Measurements from ENCODE around the gene TPCN2. TPM values are rescaled to one million over a fixed set of nuclear protein-coding genes. Genes with fewer than 3 reads are reported as not detected.
A peak's percentile ranks its signal among the peaks of the same experiment; 100 is the strongest.

Gene TPCN2
- total RNA-seq, 4 donors from 2014 or later: 1.4 to 4.1 (median 3.3) TPM

GRCh38 chr11:69005631-69006368 is 42.9 kb upstream of the TPCN2 start:
- Histone ChIP-seq H3K4me1 (no peaks in the 10 kb centered on the region), H3K27ac (no peak overlapping the region), H3K9me3 (no peaks in the 10 kb centered on the region), H3K36me3 (no peaks in the 10 kb centered on the region), H3K4me3 (no peak overlapping the region), H3K27me3 (peaks cover 0 to 18% (median 15%) of the 10 kb centered on the region in 3 donors)
- in situ Hi-C loops (cut with MboI; ENCODE audit: low sequenced_read_pairs in 4 of 4) (no loop called here), intact Hi-C loops (cut with DNase I; ENCODE audit: low total_unique reads) (no loop called here)
- no peak for DNase-seq
- TF ChIP-seq POLR2A (IDR thresholded peaks at IDR 0.05) (no peak), CTCF (IDR thresholded peaks at IDR 0.05 in 4 of 5, conservative IDR thresholded peaks at IDR 0.05 in 1 of 5) (no peak)
- ATAC-seq: no peak

- Histone ChIP-seq H3K4me3 (no peak overlapping the region), H3K36me3 (no peaks in the 10 kb centered on the region), H3K9me3 (no peaks in the 10 kb centered on the region), H3K27ac (no peak overlapping the region), H3K27me3 (peaks cover 2 to 28% (median 20%) of the 10 kb centered on the region in 3 donors), H3K4me1 (no peaks in the 10 kb centered on the region)
- TF ChIP-seq POLR2A (IDR thresholded peaks at IDR 0.05) (no peak), CTCF (IDR thresholded peaks at IDR 0.05 in 4 of 5, conservative IDR thresholded peaks at IDR 0.05 in 1 of 5) (no peak)
- no peak for DNase-seq
- intact Hi-C loops (cut with DNase I; ENCODE audit: low total_unique reads): no loop called here
- in situ Hi-C loops (cut with MboI; ENCODE audit: low sequenced_read_pairs in 4 of 4): no loop called here
- no peak for ATAC-seq
Observed at GRCh38 chr11:69006816-69007215, 41.9 kb upstream of the TPCN2 start.

GRCh38 chr11:69007975-69008381 is 40.8 kb upstream of the TPCN2 start:
- no peak overlapping the region for H3K4me3 ChIP-seq
- H3K27me3 ChIP-seq: peaks cover 13 to 37% (median 26%) of the 10 kb centered on the region in 3 donors
- in situ Hi-C loops (cut with MboI; ENCODE audit: low sequenced_read_pairs in 4 of 4): no loop called here
- no peaks in the 10 kb centered on the region for H3K9me3 ChIP-seq
- TF ChIP-seq POLR2A (IDR thresholded peaks at IDR 0.05) (no peak), CTCF (IDR thresholded peaks at IDR 0.05 in 4 of 5, conservative IDR thresholded peaks at IDR 0.05 in 1 of 5) (no peak)
- intact Hi-C loops (cut with DNase I; ENCODE audit: low total_unique reads): no loop called here
- no peaks in the 10 kb centered on the region for H3K36me3 ChIP-seq
- ATAC-seq (no peak), DNase-seq (no peak)
- peak overlapping the region; percentile 9 to 61 (median 50) for H3K27ac ChIP-seq
- H3K4me1 ChIP-seq: no peaks in the 10 kb centered on the region

GRCh38 chr11:69008737-69009440 is 39.8 kb upstream of the TPCN2 start:
- no peaks in the 10 kb centered on the region for H3K36me3 ChIP-seq
- ATAC-seq (no peak), DNase-seq (peak in 1 of 2 donors; percentile 59)
- H3K9me3 ChIP-seq: no peaks in the 10 kb centered on the region
- H3K4me3 ChIP-seq: no peak overlapping the region
- intact Hi-C loops (cut with DNase I; ENCODE audit: low total_unique reads): no loop called here
- in situ Hi-C loops (cut with MboI; ENCODE audit: low sequenced_read_pairs in 4 of 4): no loop called here
- no peak for TF ChIP-seq POLR2A (IDR thresholded peaks at IDR 0.05)
- TF ChIP-seq CTCF (IDR thresholded peaks at IDR 0.05 in 4 of 5, conservative IDR thresholded peaks at IDR 0.05 in 1 of 5): no peak
- H3K27ac ChIP-seq: peak overlapping the region; percentile 39 to 61 (median 50)
- peaks cover 23 to 46% (median 31%) of the 10 kb centered on the region in 3 donors for H3K27me3 ChIP-seq
- no peaks in the 10 kb centered on the region for H3K4me1 ChIP-seq

Measured in gastrocnemius medialis (tissue), 4 donors.